HG03432 (cell line): Measurements from ENCODE around the gene PARVA.

Experiments used
- ATAC-seq: cut with Tn5 transposase; IDR thresholded peaks from one replicate; pipeline ENCODE4 v1.9.1; 2021; ENCODE audit warnings: mild to moderate bottlenecking, moderate library complexity; ENCODE audit not compliant: unreplicated experiment

The PARVA gene

DNA sequence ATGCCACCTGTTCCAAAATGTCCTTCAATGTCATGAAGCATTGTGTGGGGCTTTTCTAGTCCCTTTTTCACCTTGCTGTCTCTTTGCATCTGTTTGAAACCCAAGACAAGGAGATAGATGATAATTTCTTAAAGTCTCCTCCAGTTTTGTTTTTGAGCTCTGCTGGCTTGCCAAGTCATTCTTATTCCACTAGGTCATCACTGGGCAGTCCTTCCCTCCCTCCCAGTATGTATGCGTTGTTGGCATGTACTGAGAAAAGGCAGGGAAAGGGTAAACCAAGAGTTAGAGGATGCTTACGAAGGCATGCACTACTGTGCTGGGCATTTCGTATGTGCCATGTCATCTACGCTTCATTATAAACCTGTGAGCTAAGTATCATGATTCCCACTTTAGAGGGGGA, 78.6 kb downstream of the PARVA start:
- no peak for ATAC-seq

GRCh38 chr11:12456651-12457579, 79.5 kb downstream of the PARVA start:
- no peak for ATAC-seq

GRCh38 chr11:12458042-12458441, 80.7 kb downstream of the PARVA start:
- ATAC-seq, result no peak

GRCh38 chr11:12459374-12459773, 82.0 kb downstream of the PARVA start:
- ATAC-seq, result no peak

- ATAC-seq, result no peak
These were observed 82.6 kb downstream of the PARVA start for GRCh38 chr11:12459865-12460444.

GRCh38 chr11:12460466-12460865, 83.1 kb downstream of the PARVA start:
- ATAC-seq, result no peak

- ATAC-seq, result no peak
These were observed 84.1 kb downstream of the PARVA start for GRCh38 chr11:12461516-12461915.

DNA sequence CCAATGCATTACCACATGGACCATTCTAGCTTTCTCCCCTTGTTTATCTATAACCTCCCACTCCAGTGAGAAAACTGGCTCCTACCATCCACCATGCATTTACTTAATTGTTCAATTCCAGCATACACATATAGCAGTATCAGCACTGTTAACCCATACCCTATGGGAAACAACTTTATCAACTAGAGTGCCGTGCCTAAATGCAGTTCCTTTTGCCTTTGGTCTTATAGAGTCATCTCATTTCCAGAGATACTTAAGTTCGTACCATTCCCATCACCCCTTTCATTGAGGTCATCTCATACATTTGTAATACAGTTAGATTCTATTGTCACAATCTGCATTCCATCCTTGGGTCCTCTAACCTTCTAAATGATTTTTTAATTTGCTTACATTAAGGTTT, 86.9 kb downstream of the PARVA start:
- no peak for ATAC-seq

DNA sequence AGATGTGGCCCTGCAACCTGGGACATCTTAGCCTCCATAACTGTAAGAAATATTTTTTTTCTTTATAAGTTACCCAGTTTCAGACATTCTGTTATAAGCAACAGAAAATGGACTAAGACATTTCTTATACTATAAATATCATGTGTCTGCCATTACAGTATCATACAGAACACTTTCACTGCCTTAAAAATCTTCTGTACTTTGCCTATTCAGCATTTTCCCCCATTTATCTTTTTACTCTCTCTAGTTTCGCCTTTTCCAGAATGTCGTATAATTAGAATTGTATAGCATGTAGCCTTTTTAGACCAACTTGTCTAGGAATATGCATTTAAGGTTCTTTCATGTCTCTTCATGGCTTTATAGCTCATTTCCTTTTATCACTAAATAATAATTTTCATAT, 88.0 kb downstream of the PARVA start:
- no peak for ATAC-seq

DNA sequence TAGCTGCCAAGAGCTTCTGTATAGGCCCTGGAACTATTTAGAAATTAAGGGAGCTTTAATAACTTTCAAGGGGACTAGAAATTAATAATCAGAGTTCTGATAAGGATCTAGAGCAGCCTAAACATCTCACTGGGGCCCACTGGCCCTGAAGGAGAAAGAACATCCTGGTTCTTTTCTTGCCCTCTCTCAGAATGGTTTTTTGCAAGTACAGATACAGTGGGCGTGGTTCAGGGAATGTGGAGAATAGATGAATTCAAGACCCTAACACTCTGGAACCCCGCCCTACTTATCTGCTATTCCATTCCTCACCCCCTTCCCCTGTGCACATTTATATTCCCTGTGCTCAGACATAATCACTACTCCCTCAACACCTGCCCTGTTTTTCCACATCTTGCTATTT, 90.2 kb downstream of the PARVA start:
- no peak for ATAC-seq

GRCh38 chr11:12469451-12469850, 92.1 kb downstream of the PARVA start:
- ATAC-seq, result no peak

- ATAC-seq, result no peak
These were observed 92.9 kb downstream of the PARVA start for GRCh38 chr11:12470236-12470635.

DNA sequence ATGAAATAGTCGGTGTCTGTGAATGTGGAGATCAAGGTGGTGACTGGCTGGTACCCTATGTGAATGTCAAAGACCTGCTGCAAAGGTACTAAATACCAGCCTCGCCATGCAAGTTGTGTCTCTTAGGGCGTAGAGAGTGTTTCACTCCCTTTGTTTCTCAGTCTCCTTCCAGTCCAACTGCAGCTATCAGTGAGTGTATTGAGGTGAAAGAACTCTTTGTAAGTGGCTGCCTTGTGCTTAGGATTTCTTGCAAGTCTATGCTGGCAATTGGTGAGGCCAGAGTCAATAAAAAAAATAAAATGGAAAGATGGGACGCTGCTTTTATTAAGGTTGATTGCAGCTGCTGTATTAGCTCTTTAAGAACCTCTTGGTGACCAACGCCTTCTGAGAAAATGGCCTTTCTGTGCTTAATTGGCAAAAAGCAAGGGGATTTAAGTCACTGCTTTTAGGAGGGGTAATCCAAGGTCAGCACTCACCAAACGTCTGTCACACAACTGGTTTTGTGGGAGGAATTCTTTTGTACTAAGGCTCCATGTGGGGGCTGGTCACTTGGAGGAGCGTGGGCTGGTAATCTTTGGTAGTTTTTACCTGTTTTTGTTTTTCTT, 95.1 kb downstream of the PARVA start:
- no peak for ATAC-seq

DNA sequence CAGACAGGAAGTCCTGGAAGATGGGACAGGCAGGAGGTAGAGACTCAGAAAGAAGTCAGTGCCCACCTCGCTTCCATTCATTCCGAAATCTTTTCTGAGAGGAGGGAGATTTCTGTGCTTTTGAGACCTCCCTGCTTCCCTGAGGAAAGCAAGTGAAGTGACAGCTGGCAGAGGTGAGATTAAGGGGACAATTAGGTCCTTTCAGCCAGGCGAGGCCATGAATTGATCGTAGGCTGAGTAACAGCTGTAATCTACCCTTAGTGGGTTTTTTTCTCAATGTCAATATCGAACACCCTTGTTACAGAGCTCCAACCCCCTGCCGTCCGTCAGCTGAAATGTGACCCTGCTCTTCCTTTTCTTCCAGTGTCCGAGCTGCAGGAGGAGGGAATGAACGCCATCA, 96.0 kb downstream of the PARVA start:
- ATAC-seq, result no peak

GRCh38 chr11:12474871-12475270, 97.5 kb downstream of the PARVA start:
- no peak for ATAC-seq

DNA sequence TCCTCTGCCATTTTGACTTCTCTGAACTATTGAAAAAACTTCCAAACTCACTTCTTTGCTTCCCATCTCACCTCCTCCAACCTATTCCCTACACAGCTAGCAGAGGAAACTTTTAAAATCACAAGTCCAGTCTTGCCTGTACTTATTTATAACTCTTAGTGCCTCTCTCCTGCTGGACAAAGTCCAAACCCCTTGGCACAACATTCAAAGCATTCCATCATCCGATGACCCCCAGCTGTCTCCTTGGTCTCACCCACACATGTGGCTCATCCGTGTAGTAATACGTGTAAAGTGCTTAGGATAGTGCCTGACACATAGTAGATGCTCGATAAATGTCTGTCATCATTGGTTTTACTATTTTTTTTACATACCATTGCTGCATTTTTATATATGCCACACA, 101.4 kb downstream of the PARVA start:
- ATAC-seq, result no peak

- ATAC-seq, result no peak
These were observed 103.0 kb downstream of the PARVA start for GRCh38 chr11:12480401-12480800.

DNA sequence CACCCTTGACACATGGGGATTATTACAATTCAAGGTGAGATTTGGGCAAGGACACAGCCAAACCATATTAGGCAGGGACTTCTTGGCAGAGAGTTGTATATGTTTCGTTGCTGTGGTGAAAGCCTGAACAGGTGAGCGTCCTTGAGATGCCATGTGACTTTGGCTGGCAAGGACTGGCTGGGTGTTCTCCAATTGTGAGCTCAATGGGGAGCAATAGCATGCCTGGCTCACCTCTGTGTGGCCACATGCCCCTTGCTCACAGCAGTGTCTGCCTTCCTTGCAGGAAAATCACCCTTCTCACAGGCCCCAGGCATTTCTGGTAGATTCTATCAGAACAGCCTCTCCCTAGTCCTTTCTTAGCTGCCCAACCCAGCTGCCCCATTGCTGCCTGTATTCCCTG, 105.5 kb downstream of the PARVA start:
- no peak for ATAC-seq

DNA sequence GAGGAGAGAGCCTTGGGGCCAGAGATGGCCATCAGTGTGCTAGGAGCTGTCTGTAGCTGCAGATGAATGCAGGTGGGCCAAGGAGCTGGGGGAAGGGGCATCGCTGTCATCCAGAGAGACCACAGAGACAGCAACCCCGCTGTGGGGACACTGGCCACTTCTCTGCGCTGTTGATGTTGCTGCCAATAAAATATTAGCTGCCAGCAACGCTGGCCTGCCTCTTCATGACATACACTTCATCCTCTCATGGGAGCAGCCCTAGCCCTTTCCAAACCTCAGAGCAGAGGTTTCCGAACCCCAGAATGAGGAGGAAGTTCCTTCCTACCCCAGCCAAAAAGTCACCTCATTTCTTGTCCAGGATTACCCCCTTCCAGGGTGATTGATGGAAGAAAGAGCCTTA, 106.2 kb downstream of the PARVA start:
- ATAC-seq, result no peak

- no peak for ATAC-seq
These were observed 108.0 kb downstream of the PARVA start for GRCh38 chr11:12485328-12485727.

DNA sequence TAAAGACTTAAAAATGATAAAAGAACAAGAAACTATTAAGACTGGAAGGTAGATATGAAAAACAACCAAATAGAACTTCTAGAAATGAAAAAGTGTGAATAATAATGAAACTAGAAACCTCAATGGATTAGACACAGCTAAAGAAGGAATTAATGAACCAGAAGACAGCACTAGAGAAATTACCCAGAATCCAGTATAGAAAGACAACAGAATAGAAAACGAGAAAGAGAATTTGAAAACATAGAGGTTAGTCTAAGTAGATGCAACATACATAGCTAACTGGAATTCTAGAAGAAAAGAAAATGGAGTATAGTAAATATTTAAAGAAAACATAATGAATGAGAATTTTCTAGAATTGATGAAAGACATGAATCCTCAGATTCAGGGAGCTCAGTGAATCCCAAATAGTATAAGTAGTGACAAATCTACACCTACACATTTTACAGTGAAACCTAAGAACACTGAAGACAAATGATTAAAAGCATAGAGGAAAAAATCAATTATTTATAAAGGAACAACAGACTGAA, 111.9 kb downstream of the PARVA start:
- no peak for ATAC-seq

DNA sequence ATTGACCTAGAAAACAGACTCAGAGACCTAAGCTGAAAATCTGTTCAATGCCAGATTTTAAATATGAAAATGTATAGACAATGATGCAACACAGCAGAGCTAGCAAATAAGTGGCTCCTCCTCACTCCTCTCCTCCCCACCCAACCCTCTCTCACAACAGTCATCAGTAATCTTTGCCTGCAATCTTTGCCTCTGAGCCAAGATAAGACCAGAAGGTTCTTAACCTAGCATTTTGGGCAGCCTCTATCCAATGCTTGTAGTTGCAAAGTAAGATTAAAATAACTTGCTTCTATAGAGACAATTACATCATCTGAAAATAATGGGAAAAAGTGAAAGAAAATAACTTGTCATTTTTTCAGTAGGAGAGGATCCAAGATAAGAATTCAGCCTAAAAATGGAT, 117.3 kb downstream of the PARVA start:
- ATAC-seq, result no peak
